Naive thymus-derived CD4-positive, alpha-beta T cell (primary cell): ENCODE measurements around the gene DMBX1. TPM values are rescaled to one million over a fixed set of nuclear protein-coding genes. Genes with fewer than 3 reads are reported as not detected.

Source experiments
- ATAC-seq: fragments of 150-1000 bp; cut with Tn5 transposase; 2 replicates; pipeline ENCODE4 v1.10.0; 2021; ENCODE audit warnings: mild to moderate bottlenecking, moderate library complexity
- CTCF ChIA-PET: fragments of 350-600 bp; sonication (Branson Sonifier 250); formaldehyde crosslinking; loops from one replicate; lab custom pipeline; 2021; ENCODE audit warnings: antibody characterized with exemption; lab: Charles Lee
- POLR2A ChIA-PET: fragments of 350-600 bp; sonication (Branson Sonifier 250); formaldehyde crosslinking; loops from one replicate; lab custom pipeline; 2021; ENCODE audit warnings: antibody characterized with exemption, inconsistent platforms; lab: Charles Lee
- DNase-seq, 9 donors: peaks; one replicate each; pipeline versions ENCODE4 v3.0.0 to v3.0.0-alpha.2; 2020 to 2022; ENCODE audit warnings: mixed read lengths in 1 of 9
- H3K27ac ChIP-seq: one replicate; pipeline ENCODE4 v1.7.0; 2013; ENCODE audit warnings: mild to moderate bottlenecking, low read depth, low read length, moderate library complexity
- H3K27me3 ChIP-seq, 2 donors: one replicate each; pipeline ENCODE4 v1.7.0; 2013; ENCODE audit warnings: low read length in 2 of 2, mild to moderate bottlenecking in 2 of 2, moderate library complexity in 2 of 2; ENCODE audit not compliant: control insufficient read depth in 2 of 2, insufficient read depth in 2 of 2
- H3K36me3 ChIP-seq, 3 experiments: 1 replicate in 2 of 3; 2 replicates in 1 of 3; pipeline ENCODE4 v1.7.0; 2013; ENCODE audit warnings: low read length in 3 of 3, mild to moderate bottlenecking in 3 of 3, moderate library complexity in 1 of 3; ENCODE audit not compliant: insufficient read depth in 3 of 3, control insufficient read depth in 2 of 3
- H3K4me1 ChIP-seq, 2 donors: one replicate each; pipeline ENCODE4 v1.7.0; 2013; ENCODE audit warnings: low read length in 2 of 2, mild to moderate bottlenecking in 2 of 2, moderate library complexity in 1 of 2; ENCODE audit not compliant: control insufficient read depth in 2 of 2, insufficient read depth in 2 of 2
- H3K4me3 ChIP-seq: 2 replicates; pipeline ENCODE4 v1.7.0; 2013; ENCODE audit warnings: mild to moderate bottlenecking, low read length
- H3K9me3 ChIP-seq, 3 experiments: 1 replicate in 2 of 3; 2 replicates in 1 of 3; pipeline ENCODE4 v1.7.0; 2013; ENCODE audit warnings: low read length in 3 of 3; ENCODE audit not compliant: control insufficient read depth in 2 of 3
- H3K27ac Mint-ChIP-seq, 9 donors: one replicate each; pipeline ENCODE4 v1.8.0; 2020 to 2022; ENCODE audit warnings: mixed read lengths in 9 of 9, mild to moderate bottlenecking in 8 of 9, moderate library complexity in 5 of 9, inconsistent platforms in 2 of 9
- H3K27me3 Mint-ChIP-seq, 5 donors: one replicate each; pipeline ENCODE4 v1.8.0; 2021 to 2022; ENCODE audit warnings: mixed read lengths in 5 of 5, mild to moderate bottlenecking in 1 of 5
- H3K36me3 Mint-ChIP-seq, 5 donors: one replicate each; pipeline ENCODE4 v1.8.0; 2020 to 2022; ENCODE audit warnings: mixed read lengths in 5 of 5, mild to moderate bottlenecking in 3 of 5, inconsistent platforms in 1 of 5
- H3K4me1 Mint-ChIP-seq, 7 donors: one replicate each; pipeline ENCODE4 v1.8.0; 2020 to 2022; ENCODE audit warnings: mixed read lengths in 7 of 7, mild to moderate bottlenecking in 3 of 7, inconsistent platforms in 1 of 7
- H3K4me3 Mint-ChIP-seq, 10 donors: one replicate each; pipeline ENCODE4 v1.8.0; 2020 to 2022; ENCODE audit warnings: mild to moderate bottlenecking in 10 of 10, mixed read lengths in 10 of 10, moderate library complexity in 6 of 10, inconsistent platforms in 2 of 10
- H3K9me3 Mint-ChIP-seq, 11 donors: one replicate each; pipeline ENCODE4 v1.8.0; 2020 to 2022; ENCODE audit warnings: mixed read lengths in 11 of 11, mild to moderate bottlenecking in 4 of 11, inconsistent platforms in 1 of 11, moderate library complexity in 1 of 11
- intact Hi-C, 2 donors: fragments of 100-400 bp; cut with micrococcal nuclease; formaldehyde crosslinking; loops; one replicate each; pipeline ENCODE4 v1.15.1; 2023
- polyA plus RNA-seq, 2 donors: library from polyadenylated mRNA; unstranded; fragments of 300-500 nt; fragmentation: Illumina TruSeq; gene quantifications; one replicate each; pipeline ENCODE4 v1.2.3, GENCODE V29; 2021
- total RNA-seq, 6 experiments: library from RNA in 5 of 6; stranded (reverse) in 5 of 6; gene quantifications; 1 replicate in 5 of 6; 2 replicates in 1 of 6; pipeline ENCODE4 v1.2.3 and lab custom pipeline; 2021 to 2026

DMBX1 gene
- total and polyA plus RNA-seq, 7 experiments from 2014 or later = not detected

DNA sequence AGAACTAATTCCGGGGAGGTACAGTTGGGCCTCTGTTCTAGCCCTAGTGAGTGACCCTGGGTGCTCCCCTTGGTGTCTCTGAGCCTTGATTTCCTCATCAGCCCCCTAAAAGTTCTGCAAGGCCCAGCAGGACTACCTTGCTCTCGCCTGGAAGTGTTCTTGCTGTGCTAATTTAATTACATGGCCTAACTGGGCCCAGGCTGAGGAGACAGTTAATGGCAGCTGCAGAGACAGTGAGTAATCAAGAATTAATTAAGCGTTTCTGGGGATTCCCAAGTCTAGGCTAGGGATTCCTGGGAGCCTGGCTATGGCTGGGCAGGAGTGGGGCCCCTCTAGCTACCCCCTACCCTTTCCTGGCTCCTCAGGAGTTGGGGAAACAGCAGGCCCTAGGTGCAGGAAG lies 24.7 kb upstream of the DMBX1 start:
- Mint-ChIP-seq H3K9me3 (no peaks in the 10 kb centered on the region), H3K4me3 (peak overlapping the region in 1 of 10 donors; percentile 67), H3K36me3 (peaks cover 0 to 3% (median 0%) of the 10 kb centered on the region in 5 donors), H3K27me3 (peaks cover 42 to 78% (median 49%) of the 10 kb centered on the region in 5 donors), H3K4me1 (peaks cover 6 to 14% (median 10%) of the 10 kb centered on the region in 7 donors), H3K27ac (no peak overlapping the region)
- no peaks in the 10 kb centered on the region for H3K27me3 ChIP-seq
- CTCF ChIA-PET = no interaction called here
- H3K9me3 ChIP-seq = no peaks in the 10 kb centered on the region
- H3K4me3 ChIP-seq = no peak overlapping the region
- POLR2A ChIA-PET = no interaction called here
- DNase-seq (no peak), ATAC-seq (no peak)
- intact Hi-C loops = no loop called here
- no peak overlapping the region for H3K27ac ChIP-seq
- peaks cover 0 to 5% of the 10 kb centered on the region in 2 donors for H3K4me1 ChIP-seq
- H3K36me3 ChIP-seq = no peaks in the 10 kb centered on the region

DNA sequence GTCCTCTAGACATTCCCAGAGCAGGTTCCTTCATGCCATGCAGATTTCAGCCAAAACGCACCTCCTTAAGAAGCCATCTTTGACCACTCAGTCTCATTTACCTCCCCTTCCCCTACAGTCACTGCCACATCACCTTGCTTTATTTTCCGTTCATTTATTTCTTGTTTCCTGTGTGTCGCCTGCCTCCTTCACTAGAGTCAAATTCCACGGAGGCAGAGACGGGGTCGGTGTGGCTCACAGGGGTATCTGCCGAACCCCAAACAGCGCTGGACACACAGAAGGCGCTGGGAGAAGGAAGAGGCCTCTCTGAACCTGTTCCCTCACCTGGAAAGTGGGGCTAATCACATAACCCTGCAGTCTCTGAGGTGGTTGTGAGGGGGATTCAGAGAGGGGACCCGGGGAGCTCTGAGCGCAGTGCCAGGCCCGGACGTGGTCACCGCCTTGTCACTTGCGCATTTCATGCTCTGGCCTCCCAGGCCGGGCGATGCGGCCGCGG lies 23.6 kb upstream of the DMBX1 start:
- ATAC-seq (no peak), DNase-seq (no peak)
- H3K27me3 ChIP-seq = no peaks in the 10 kb centered on the region
- CTCF ChIA-PET = no interaction called here
- intact Hi-C loops = no loop called here
- peak overlapping the region in 1 of 9 donors; percentile 68 for H3K27ac Mint-ChIP-seq
- H3K9me3 ChIP-seq = no peaks in the 10 kb centered on the region
- H3K36me3 ChIP-seq = no peaks in the 10 kb centered on the region
- peak overlapping the region; percentile 49 to 82 (median 68) for H3K4me3 Mint-ChIP-seq
- H3K4me1 ChIP-seq = peaks cover 0 to 5% of the 10 kb centered on the region in 2 donors
- peaks cover 0 to 2% (median 0%) of the 10 kb centered on the region in 11 donors for H3K9me3 Mint-ChIP-seq
- peaks cover 0 to 3% (median 0%) of the 10 kb centered on the region in 5 donors for H3K36me3 Mint-ChIP-seq
- no peak overlapping the region for H3K27ac ChIP-seq
- no peak overlapping the region for H3K4me3 ChIP-seq
- peaks cover 6 to 14% (median 10%) of the 10 kb centered on the region in 7 donors for H3K4me1 Mint-ChIP-seq
- POLR2A ChIA-PET = no interaction called here
- peaks cover 38 to 78% (median 56%) of the 10 kb centered on the region in 5 donors for H3K27me3 Mint-ChIP-seq

DNA sequence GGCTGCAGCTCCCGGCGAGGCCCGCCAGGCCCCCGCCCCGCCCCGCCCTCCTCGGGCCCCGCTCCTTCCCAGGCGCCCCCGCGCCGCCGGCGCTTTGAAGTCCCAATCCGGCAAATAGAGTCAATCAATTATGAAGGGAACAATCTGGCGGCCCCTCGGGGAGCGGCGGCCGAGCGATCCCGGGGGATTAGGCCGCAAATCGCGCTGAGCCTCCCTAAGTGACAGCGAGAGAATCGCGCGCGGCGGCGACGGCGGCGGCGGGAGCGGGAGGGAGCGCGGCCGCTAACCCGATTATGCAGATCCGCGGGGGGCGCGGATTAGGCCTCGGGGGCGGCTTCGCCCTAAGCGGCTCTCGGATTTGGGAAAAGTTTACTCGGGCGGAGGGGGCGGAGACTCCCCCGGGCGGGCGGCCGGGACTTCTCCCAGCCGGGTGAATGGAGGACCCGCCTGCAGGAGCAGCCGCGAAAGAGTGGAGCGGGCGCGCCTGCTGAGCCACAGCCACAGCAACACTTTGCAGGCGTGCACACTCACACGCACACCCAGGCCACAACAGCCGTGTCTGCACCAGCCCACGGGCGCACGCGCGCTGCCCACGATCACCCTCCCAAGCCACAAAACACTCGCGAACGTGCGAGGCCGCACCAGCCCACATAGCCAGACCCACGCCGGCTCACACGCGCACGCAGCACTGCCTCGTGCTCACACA lies 23.0 kb upstream of the DMBX1 start:
- CTCF ChIA-PET = no interaction called here
- Mint-ChIP-seq H3K4me3 (peak overlapping the region; percentile 58 to 84 (median 79)), H3K27me3 (peaks cover 33 to 76% (median 55%) of the 10 kb centered on the region in 5 donors), H3K4me1 (peaks cover 6 to 14% (median 10%) of the 10 kb centered on the region in 7 donors), H3K36me3 (peaks cover 0 to 3% (median 0%) of the 10 kb centered on the region in 5 donors), H3K9me3 (peaks cover 0 to 2% (median 0%) of the 10 kb centered on the region in 11 donors), H3K27ac (no peak overlapping the region)
- Histone ChIP-seq H3K4me1 (peaks cover 0 to 5% of the 10 kb centered on the region in 2 donors), H3K4me3 (peak overlapping the region; percentile 16), H3K27me3 (no peaks in the 10 kb centered on the region), H3K27ac (no peak overlapping the region), H3K9me3 (no peaks in the 10 kb centered on the region), H3K36me3 (no peaks in the 10 kb centered on the region)
- intact Hi-C loops = no loop called here
- POLR2A ChIA-PET = no interaction called here
- DNase-seq = peak in 1 of 9 donors; percentile 7
- ATAC-seq = peak; percentile 33

DNA sequence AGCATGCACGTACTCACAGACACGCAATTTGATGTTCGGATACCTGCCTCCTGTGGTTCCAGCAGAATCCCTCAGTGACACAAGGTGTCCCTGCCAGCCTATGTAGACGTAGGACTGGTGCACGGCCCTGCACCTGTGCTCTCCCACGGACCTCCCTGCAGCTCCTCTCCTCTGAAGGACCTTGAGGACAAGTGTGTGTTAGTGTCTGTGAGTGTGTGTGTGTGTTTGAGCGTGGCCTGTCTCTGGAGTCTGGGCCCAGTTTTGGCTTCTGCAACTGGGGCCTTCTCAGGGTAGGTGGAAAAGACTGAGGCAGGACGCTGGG lies 22.5 kb upstream of the DMBX1 start:
- Mint-ChIP-seq H3K27ac (no peak overlapping the region), H3K9me3 (peaks cover 0 to 2% (median 0%) of the 10 kb centered on the region in 11 donors), H3K36me3 (peaks cover 0 to 3% (median 0%) of the 10 kb centered on the region in 5 donors), H3K4me3 (peak overlapping the region; percentile 58 to 84 (median 79)), H3K27me3 (peaks cover 28 to 75% (median 59%) of the 10 kb centered on the region in 5 donors), H3K4me1 (peaks cover 6 to 14% (median 10%) of the 10 kb centered on the region in 7 donors)
- Histone ChIP-seq H3K4me3 (peak overlapping the region; percentile 16), H3K27ac (no peak overlapping the region), H3K4me1 (peaks cover 0 to 5% of the 10 kb centered on the region in 2 donors), H3K9me3 (no peaks in the 10 kb centered on the region), H3K36me3 (no peaks in the 10 kb centered on the region), H3K27me3 (no peaks in the 10 kb centered on the region)
- ATAC-seq (no peak), DNase-seq (no peak)
- ChIA-PET CTCF (no interaction called here), POLR2A (no interaction called here)
- intact Hi-C loops = no loop called here

DNA sequence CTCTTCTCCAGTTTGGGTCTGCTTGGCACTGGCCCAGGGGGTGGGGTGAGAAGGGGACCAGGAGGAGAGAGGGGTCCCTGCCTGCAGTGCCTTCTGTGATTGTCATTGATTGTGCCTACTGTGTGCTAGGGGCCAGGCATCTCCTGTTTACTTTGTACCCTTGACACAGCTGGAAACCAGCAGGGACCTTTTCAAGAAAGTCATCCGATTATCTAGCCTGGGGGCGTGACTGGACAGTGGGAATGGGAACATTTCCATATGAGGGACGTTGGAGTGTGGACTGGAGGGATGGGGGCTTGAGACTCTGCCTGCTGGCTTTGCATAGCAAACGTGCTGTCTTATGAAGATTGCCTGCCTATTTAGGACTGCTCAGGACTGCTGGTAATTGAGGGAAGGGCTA lies 19.8 kb upstream of the DMBX1 start:
- POLR2A ChIA-PET = no interaction called here
- Histone ChIP-seq H3K9me3 (no peaks in the 10 kb centered on the region), H3K27ac (no peak overlapping the region), H3K4me1 (peaks cover 0 to 5% of the 10 kb centered on the region in 2 donors), H3K36me3 (no peaks in the 10 kb centered on the region), H3K4me3 (no peak overlapping the region), H3K27me3 (no peaks in the 10 kb centered on the region)
- Mint-ChIP-seq H3K27me3 (peaks cover 24 to 78% (median 48%) of the 10 kb centered on the region in 5 donors), H3K27ac (no peak overlapping the region), H3K4me1 (peaks cover 6 to 14% (median 10%) of the 10 kb centered on the region in 7 donors), H3K36me3 (peaks cover 0 to 3% (median 0%) of the 10 kb centered on the region in 5 donors), H3K9me3 (peaks cover 0 to 2% (median 0%) of the 10 kb centered on the region in 11 donors), H3K4me3 (no peak overlapping the region)
- intact Hi-C loops = no loop called here
- ATAC-seq (no peak), DNase-seq (no peak)
- CTCF ChIA-PET = no interaction called here

DNA sequence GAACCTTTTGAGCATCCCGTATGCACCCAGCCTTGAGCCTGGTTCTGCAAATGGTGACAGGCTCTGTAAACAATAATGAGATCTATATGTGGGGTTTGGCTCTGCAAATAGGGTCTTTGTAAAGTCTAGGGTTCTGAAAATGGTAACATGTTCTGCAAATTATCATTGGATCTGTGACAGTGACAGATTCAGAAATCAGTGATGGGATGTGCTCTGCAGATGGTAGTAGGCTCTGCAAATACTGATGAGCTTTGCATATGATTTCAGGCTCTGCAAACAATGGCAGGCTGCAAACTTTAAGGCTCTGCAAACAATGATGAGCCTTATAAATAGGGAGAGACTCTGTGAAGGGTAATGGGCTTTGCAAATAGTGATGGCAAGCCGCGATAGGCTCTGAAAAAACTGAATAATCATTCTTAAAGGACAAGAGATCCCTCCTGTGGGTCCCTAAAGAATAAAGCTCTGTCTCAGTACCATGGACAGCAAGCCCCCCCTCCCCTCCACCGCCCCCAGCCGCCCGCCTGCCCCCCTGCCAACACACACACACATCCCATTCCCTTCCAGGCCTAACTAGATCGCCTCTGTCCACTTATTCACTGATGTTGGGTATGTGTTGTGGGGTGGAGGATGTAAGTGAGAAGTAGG lies 17.7 kb upstream of the DMBX1 start:
- peaks cover 0 to 4% of the 10 kb centered on the region in 2 donors for H3K4me1 ChIP-seq
- no peaks in the 10 kb centered on the region for H3K36me3 ChIP-seq
- H3K27me3 ChIP-seq = no peaks in the 10 kb centered on the region
- peaks cover 0 to 2% (median 0%) of the 10 kb centered on the region in 11 donors for H3K9me3 Mint-ChIP-seq
- no peak overlapping the region for H3K4me3 Mint-ChIP-seq
- intact Hi-C loops = no loop called here
- no peaks in the 10 kb centered on the region for H3K9me3 ChIP-seq
- H3K27me3 Mint-ChIP-seq = peaks cover 22 to 72% (median 39%) of the 10 kb centered on the region in 5 donors
- H3K27ac ChIP-seq = no peak overlapping the region
- H3K27ac Mint-ChIP-seq = no peak overlapping the region
- H3K4me1 Mint-ChIP-seq = peaks cover 2 to 10% (median 5%) of the 10 kb centered on the region in 7 donors
- ChIA-PET POLR2A (no interaction called here), CTCF (no interaction called here)
- H3K4me3 ChIP-seq = no peak overlapping the region
- ATAC-seq (no peak), DNase-seq (no peak)
- H3K36me3 Mint-ChIP-seq = no peaks in the 10 kb centered on the region
